Neural progenitor cell (in vitro differentiated cells): ENCODE results near the gene AANAT. TPM values are rescaled to one million over a fixed set of nuclear protein-coding genes. Genes with fewer than 3 reads are reported as not detected.

Experiments
- DNase-seq: peaks from one replicate; pipeline ENCODE4 v3.0.0-alpha.2; 2016; ENCODE audit warnings: low spot score
- H2AFZ ChIP-seq: fragments of 200-600 bp; sonication (generic); replicated peaks from 2 replicates; pipeline ENCODE4 v1.6.1; 2016; ENCODE audit warnings: antibody characterized with exemption
- H3F3A ChIP-seq: fragments of 200-600 bp; sonication (generic); 2 replicates; pipeline ENCODE4 v1.6.1; 2016; ENCODE audit warnings: antibody characterized with exemption, low read depth
- H3K27ac ChIP-seq: fragments of 200-600 bp; sonication (generic); 2 replicates; pipeline ENCODE4 v1.5.1; 2016; ENCODE audit warnings: mild to moderate bottlenecking
- H3K27me3 ChIP-seq: fragments of 200-600 bp; sonication (generic); 2 replicates; pipeline ENCODE4 v1.6.1; 2016; ENCODE audit warnings: mild to moderate bottlenecking, moderate library complexity
- H3K36me3 ChIP-seq: fragments of 200-600 bp; sonication (generic); 2 replicates; pipeline ENCODE4 v1.5.1; 2016
- H3K4me1 ChIP-seq: fragments of 200-600 bp; sonication (generic); 2 replicates; pipeline ENCODE4 v1.6.1; 2016; ENCODE audit warnings: mixed run types
- H3K4me2 ChIP-seq: fragments of 200-600 bp; sonication (generic); 2 replicates; pipeline ENCODE4 v1.6.1; 2016
- H3K4me3 ChIP-seq: fragments of 200-600 bp; sonication (generic); 2 replicates; pipeline ENCODE4 v1.5.1; 2016
- H3K79me2 ChIP-seq: fragments of 200-600 bp; sonication (generic); 2 replicates; pipeline ENCODE4 v1.6.1; 2016; ENCODE audit warnings: low read depth
- H3K9ac ChIP-seq: fragments of 200-600 bp; sonication (generic); 2 replicates; pipeline ENCODE4 v1.6.1; 2016
- H3K9me3 ChIP-seq: fragments of 200-600 bp; sonication (generic); 2 replicates; pipeline ENCODE4 v1.5.1; 2016; ENCODE audit warnings: low read depth
- H4K20me1 ChIP-seq: fragments of 200-600 bp; sonication (generic); 2 replicates; pipeline ENCODE4 v1.6.1; 2016; ENCODE audit warnings: low read depth
- H3K27ac Mint-ChIP-seq: 3 replicates; pipeline ENCODE4 v1.8.0; 2021; ENCODE audit warnings: mixed read lengths
- H3K27me3 Mint-ChIP-seq: 2 replicates; pipeline ENCODE4 v1.8.0; 2022; ENCODE audit warnings: low read depth, mild to moderate bottlenecking, inconsistent platforms, moderate library complexity, mixed read lengths; ENCODE audit not compliant: insufficient read depth
- H3K36me3 Mint-ChIP-seq: 3 replicates; pipeline ENCODE4 v1.8.0; 2021; ENCODE audit warnings: mixed read lengths
- H3K4me1 Mint-ChIP-seq: 3 replicates; pipeline ENCODE4 v1.8.0; 2021; ENCODE audit warnings: mixed read lengths
- H3K4me3 Mint-ChIP-seq: 3 replicates; pipeline ENCODE4 v1.8.0; 2021; ENCODE audit warnings: mild to moderate bottlenecking, moderate library complexity, mixed read lengths
- H3K9me3 Mint-ChIP-seq: 3 replicates; pipeline ENCODE4 v1.8.0; 2020; ENCODE audit warnings: mixed read lengths
- EZH2 ChIP-seq: fragments of 200-600 bp; sonication (generic); IDR thresholded peaks from 2 replicates; pipeline ENCODE4 v1.6.1; 2017; ENCODE audit warnings: antibody characterized with exemption, mild to moderate bottlenecking, moderate library complexity
- EZH2phosphoT487 ChIP-seq: fragments of 200-600 bp; sonication (generic); IDR thresholded peaks from 2 replicates; pipeline ENCODE4 v1.6.1; 2017; ENCODE audit warnings: antibody characterized with exemption
- total RNA-seq: library from RNA; depleted of rRNA; stranded (reverse); fragments of >200 nt; gene quantifications from 2 replicates; pipeline ENCODE4 v1.2.3, GENCODE V29; 2015; ENCODE audit warnings: low replicate concordance
- TF ChIP-seq, protein P1 (sequence below): fragments of 200-600 bp; sonication (generic); IDR thresholded peaks from 2 replicates; pipeline ENCODE4 v1.5.1; 2017; ENCODE audit warnings: antibody characterized with exemption, mild to moderate bottlenecking

AANAT gene
- total RNA-seq, 1 donor from 2014 or later: not detected

DNA sequence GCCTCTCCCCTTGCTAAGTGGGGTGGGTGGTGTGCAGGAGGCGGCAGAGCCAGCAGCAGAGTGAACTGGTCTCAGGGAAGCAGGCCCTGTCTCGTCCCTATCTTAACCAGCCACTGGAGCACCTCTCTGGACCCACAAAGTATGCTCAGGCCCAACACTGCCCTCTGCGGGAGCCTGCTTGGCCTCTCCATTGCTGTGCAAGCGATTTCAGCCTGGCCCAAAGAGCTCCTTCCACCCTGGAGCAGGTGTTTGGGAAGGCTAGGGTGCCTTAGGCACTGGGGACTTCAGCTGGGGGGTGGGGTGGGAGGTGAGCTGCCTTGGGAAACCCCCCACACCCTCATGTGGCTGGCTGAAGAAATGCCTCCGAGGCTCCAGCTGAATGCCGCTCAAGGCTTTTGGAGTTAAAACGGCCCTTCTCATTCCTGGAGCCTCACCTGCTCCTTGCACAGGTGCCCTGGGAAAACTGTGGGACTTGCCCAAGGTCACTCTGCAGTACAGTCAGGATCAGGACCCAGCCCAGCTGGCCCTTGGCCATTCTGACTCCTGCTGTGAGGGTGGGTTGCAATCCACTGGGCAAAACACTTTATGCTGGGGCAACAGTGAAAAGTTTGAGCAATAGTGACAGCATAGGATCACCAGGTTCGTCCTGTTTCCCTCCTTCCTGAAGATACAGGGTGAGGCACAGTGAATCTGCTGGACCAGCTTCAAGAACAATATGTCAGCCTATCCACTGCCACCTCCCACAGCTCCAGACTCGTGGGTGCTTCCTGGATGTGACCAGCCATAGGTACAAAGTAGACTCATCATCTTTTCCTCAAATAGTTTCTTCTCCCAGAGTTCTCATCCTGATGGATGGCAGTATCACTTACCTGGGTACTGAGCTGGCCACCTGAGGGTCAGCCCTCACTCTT lies 8.6 kb upstream of the AANAT start:
- Mint-ChIP-seq H3K36me3 (no peaks in the 10 kb centered on the region), H3K27me3 (peaks cover 2% of the 10 kb centered on the region), H3K4me1 (peaks cover 12% of the 10 kb centered on the region), H3K9me3 (no peaks in the 10 kb centered on the region), H3K27ac (no peak overlapping the region), H3K4me3 (no peak overlapping the region)
- Histone ChIP-seq H3K27ac (no peak overlapping the region), H3K27me3 (no peaks in the 10 kb centered on the region), H3K9ac (no peak overlapping the region), H3K79me2 (no peaks in the 10 kb centered on the region), H4K20me1 (no peaks in the 10 kb centered on the region), H3K36me3 (no peaks in the 10 kb centered on the region), H3K4me1 (no peaks in the 10 kb centered on the region), H3K9me3 (no peaks in the 10 kb centered on the region), H2AFZ (peak overlapping the region; percentile 44), H3K4me3 (no peak overlapping the region), H3K4me2 (no peak overlapping the region), H3F3A (peaks cover 5% of the 10 kb centered on the region)
- DNase-seq: peak; percentile 82
- TF ChIP-seq, protein P1, sequence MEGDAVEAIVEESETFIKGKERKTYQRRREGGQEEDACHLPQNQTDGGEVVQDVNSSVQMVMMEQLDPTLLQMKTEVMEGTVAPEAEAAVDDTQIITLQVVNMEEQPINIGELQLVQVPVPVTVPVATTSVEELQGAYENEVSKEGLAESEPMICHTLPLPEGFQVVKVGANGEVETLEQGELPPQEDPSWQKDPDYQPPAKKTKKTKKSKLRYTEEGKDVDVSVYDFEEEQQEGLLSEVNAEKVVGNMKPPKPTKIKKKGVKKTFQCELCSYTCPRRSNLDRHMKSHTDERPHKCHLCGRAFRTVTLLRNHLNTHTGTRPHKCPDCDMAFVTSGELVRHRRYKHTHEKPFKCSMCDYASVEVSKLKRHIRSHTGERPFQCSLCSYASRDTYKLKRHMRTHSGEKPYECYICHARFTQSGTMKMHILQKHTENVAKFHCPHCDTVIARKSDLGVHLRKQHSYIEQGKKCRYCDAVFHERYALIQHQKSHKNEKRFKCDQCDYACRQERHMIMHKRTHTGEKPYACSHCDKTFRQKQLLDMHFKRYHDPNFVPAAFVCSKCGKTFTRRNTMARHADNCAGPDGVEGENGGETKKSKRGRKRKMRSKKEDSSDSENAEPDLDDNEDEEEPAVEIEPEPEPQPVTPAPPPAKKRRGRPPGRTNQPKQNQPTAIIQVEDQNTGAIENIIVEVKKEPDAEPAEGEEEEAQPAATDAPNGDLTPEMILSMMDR: peak; percentile 57
- no peak for TF ChIP-seq EZH2
- no peak for TF ChIP-seq EZH2phosphoT487

DNA sequence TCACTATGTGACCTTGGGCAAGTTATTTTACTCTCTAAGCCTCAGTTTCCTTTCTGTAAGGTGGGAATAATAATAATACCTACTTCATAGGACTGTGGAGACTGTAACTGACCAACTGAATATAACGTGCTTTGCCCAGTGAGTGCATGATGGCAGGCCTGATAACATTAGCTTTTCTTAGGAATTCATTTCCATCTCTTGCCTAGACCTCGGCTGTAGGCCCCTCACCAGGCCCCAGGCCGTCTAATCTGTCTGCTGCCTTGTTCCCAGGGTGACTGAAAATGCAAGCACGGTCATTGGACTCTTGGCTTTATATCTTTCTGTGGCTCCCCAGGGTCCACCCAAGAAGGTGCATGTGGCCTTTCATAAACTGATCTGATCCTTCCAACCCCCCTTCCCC lies 7.7 kb upstream of the AANAT start:
- no peak for DNase-seq
- H3K27me3 Mint-ChIP-seq: peaks cover 2% of the 10 kb centered on the region

DNA sequence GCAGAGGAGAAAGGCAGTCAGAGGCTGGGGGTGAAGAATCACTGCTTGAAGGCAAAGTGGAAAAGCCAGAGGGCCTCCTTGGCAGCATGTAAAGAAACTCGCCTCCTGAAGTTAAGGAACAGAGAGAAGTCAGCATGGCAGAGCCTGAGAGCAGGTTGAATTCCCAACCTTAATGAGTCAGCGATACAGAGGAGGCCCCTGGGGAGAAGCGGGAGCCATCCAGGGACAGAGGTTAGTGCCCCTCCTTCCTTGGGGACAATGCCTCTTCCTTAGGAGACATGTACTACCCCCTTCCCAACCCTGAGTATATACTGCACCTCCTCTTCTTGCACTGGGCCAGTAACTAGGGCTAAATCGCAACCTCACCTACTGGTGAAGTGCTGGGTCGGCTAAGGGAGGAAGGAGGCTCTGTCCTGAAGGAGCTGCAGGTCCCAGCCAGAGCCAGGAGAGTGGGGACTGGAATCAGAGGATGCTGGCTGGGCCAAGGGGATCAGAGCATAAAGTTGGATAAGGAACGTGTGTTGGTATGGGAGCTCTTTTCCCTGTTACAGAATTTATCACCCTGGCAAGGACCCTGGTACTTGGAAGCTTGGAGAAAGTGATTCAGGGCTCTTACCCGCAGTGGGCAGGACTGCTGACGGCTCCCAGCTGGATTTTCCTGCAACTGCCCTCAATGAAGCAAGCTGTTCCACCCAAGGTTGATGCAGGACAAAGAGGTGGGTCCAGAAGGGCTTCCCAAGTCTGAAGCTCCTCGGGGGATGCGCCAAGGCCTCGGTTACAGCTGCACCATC lies 5.4 kb upstream of the AANAT start:
- no peak overlapping the region for H3K4me3 Mint-ChIP-seq
- H3K36me3 Mint-ChIP-seq: no peaks in the 10 kb centered on the region
- Histone ChIP-seq H2AFZ (no peak overlapping the region), H3K79me2 (no peaks in the 10 kb centered on the region), H3K9ac (no peak overlapping the region), H4K20me1 (no peaks in the 10 kb centered on the region), H3K27ac (no peak overlapping the region), H3K36me3 (no peaks in the 10 kb centered on the region), H3F3A (peaks cover 10% of the 10 kb centered on the region), H3K4me1 (peaks cover 6% of the 10 kb centered on the region), H3K9me3 (no peaks in the 10 kb centered on the region), H3K4me3 (no peak overlapping the region), H3K4me2 (no peak overlapping the region), H3K27me3 (no peaks in the 10 kb centered on the region)
- H3K27ac Mint-ChIP-seq: no peak overlapping the region
- peaks cover 23% of the 10 kb centered on the region for H3K4me1 Mint-ChIP-seq
- DNase-seq: no peak
- H3K27me3 Mint-ChIP-seq: no peaks in the 10 kb centered on the region
- TF ChIP-seq EZH2phosphoT487 (no peak), EZH2 (no peak)
- TF ChIP-seq, protein P1: no peak
- H3K9me3 Mint-ChIP-seq: no peaks in the 10 kb centered on the region

More for the DNA sequence above, 7.7 kb upstream of the AANAT start:
- Histone ChIP-seq H3K79me2 (no peaks in the 10 kb centered on the region), H3K4me2 (no peak overlapping the region), H3K9me3 (no peaks in the 10 kb centered on the region), H3K4me1 (no peaks in the 10 kb centered on the region), H3K4me3 (no peak overlapping the region), H3F3A (peaks cover 5% of the 10 kb centered on the region), H3K36me3 (no peaks in the 10 kb centered on the region), H4K20me1 (no peaks in the 10 kb centered on the region), H3K27me3 (no peaks in the 10 kb centered on the region), H3K9ac (no peak overlapping the region), H2AFZ (no peak overlapping the region), H3K27ac (no peak overlapping the region)
- no peak for TF ChIP-seq EZH2phosphoT487
- TF ChIP-seq, protein P1: no peak
- no peak for TF ChIP-seq EZH2
- Mint-ChIP-seq H3K27ac (no peak overlapping the region), H3K4me1 (peaks cover 12% of the 10 kb centered on the region), H3K4me3 (no peak overlapping the region), H3K9me3 (no peaks in the 10 kb centered on the region), H3K36me3 (no peaks in the 10 kb centered on the region)
